D721Med (cell line): Measurements from ENCODE around the gene GPR108.
"Not testable (repeated sequence)": the region's sequence is repeated elsewhere in the genome, so short reads cannot be mapped to it uniquely, and the experiment has no call there.

Experiments
- DNase-seq: peaks from one replicate; pipeline ENCODE4 v3.0.0; 2011; ENCODE audit warnings: low spot score; ENCODE audit not compliant: insufficient read length
- FAIRE-seq: peaks from 2 replicates; lab custom pipeline; 2011; peaks lifted over from hg19 to GRCh38; lab: Jason Lieb, UNC
- TF ChIP-seq, protein P1 (sequence below): IDR thresholded peaks from 2 replicates; pipeline ENCODE4 v1.5.1; 2012; ENCODE audit warnings: mild to moderate bottlenecking, control low read depth; ENCODE audit not compliant: insufficient read depth; ENCODE audit errors: missing control alignments

The GPR108 gene

DNA sequence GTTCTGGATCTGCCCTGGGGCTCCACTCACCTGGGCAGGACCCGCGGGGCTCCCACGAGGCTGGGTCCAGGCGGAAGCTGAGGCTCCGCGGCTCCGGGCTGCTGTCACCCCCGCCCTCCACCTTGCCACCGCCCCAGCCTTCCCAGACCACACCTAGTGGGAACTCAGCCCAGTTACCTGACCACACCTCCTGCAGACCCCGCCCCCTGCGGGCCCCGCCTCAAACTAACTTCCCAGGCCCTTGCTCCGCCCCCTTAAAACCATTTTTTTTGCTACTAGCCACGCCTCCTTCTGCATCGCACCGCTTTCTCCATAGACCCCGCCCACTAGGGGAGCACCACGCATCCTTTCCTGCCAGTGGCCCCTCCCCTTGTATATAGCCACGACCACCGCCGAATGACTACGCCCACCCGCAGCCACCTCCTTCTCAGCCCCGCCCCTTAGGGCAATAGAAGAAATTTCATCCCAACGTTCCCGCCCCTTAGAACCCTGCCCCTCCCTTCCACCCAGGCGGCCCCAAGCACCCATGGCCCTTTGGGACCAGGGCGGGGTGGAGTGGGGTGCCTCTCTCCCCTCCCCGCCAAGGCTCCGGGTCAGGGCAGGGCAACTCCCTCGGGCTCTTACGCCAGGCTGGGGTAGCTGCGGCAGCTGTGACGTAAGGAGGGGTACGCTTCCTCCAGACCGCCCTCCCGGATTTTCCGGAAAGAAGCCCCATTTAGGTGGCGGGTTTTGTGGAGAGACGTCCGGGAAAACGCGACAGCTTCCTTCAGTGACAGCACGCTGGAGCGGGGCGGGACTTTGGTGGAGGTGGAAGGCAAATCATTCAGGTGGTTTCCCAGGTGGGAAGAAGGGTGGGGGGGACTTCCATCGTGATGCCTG lies 30.2 kb upstream of the GPR108 start, which contains the start of gene SH2D3A:
Gene SH2D3A (minus strand): TSS at position 79 of the 879 bp plus-strand sequence. CDS start 3,687 bp downstream, outside the sequence.
- TF ChIP-seq, protein P1, sequence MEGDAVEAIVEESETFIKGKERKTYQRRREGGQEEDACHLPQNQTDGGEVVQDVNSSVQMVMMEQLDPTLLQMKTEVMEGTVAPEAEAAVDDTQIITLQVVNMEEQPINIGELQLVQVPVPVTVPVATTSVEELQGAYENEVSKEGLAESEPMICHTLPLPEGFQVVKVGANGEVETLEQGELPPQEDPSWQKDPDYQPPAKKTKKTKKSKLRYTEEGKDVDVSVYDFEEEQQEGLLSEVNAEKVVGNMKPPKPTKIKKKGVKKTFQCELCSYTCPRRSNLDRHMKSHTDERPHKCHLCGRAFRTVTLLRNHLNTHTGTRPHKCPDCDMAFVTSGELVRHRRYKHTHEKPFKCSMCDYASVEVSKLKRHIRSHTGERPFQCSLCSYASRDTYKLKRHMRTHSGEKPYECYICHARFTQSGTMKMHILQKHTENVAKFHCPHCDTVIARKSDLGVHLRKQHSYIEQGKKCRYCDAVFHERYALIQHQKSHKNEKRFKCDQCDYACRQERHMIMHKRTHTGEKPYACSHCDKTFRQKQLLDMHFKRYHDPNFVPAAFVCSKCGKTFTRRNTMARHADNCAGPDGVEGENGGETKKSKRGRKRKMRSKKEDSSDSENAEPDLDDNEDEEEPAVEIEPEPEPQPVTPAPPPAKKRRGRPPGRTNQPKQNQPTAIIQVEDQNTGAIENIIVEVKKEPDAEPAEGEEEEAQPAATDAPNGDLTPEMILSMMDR = no peak
- FAIRE-seq = no peak
- no peak for DNase-seq

DNA sequence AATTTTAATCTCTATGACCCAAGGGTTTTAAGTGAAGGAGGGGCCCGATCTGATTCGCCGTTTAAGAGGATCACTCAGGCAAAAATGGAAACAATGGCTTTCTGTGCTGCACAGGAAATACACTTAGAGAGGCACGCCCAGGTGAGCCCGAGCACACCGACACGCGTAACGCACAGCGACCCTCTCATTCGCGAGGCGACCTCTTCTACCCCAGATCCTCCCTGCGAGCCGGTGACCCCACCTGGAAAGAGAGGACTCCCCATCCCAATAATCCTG lies 29.6 kb upstream of the GPR108 start:
- no peak for FAIRE-seq
- TF ChIP-seq, protein P1 = no peak
- no peak for DNase-seq

DNA sequence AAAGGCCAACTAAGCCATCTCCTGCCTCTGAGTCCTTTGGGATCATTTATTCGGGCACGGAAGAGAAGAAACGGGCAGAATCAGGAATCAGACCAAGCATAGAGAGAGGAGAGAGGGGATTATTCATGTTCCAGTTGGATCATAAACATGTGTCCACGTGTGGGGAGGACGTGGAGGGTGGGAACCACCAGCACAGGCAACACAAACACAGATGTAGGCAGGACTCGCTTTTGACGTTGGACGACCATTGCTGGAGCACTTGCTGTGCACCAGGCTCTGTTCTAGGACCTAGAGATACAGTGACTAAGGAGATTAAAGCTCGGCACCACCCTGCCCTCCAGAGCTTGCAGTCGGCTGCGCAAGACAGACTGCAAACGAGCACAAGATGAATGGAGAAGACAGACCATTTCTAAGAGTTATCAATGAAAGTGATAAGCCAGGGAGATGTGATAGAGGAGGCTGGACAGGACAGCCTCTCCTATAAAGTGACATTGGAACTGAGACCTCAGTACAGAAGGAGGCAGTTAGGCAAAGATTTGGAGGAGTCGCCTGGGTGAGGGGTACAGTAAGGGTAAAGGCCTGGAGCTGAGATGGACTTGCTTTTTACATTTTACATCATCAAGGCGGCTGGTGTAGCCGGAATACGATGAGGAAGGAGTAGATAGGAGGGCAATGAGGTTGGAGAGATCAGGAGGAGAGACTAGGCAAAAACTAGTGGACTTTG lies 29.1 kb upstream of the GPR108 start:
- FAIRE-seq = no peak
- DNase-seq = no peak

DNA sequence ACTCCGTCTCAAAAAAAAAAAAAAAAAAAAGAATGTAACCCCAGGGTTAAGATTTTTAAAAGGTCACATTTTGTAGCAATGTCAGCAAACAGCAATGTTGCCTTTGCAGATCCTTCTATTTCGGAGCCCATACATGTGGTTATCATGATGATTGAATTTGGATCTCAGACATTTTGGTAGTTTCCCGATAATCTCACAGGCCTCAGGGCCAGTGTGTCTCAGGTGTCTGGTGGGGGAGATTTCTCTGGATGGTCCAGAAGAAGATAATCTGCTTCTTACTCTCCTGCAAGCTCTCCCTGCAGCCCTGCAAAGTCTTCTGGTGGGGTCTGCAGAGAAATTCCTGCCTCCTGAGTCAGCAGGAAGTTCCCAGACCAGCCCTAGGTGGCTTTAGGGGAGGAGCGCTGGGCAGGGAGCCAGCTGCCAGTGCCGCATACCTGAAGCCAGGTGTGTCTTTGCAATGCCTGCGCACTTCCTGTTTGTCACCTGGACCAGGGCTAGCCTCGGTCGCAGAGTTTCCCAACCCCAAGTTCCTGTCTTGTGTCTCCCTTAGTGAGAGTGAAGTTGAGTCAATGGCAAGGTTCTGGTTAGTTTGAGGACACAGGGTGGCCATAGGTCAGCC lies 28.5 kb upstream of the GPR108 start:
- DNase-seq (no peak), FAIRE-seq (no peak)
- TF ChIP-seq, protein P1 = no peak

More for the DNA sequence above, 29.1 kb upstream of the GPR108 start:
- TF ChIP-seq, protein P1 = no peak

DNA sequence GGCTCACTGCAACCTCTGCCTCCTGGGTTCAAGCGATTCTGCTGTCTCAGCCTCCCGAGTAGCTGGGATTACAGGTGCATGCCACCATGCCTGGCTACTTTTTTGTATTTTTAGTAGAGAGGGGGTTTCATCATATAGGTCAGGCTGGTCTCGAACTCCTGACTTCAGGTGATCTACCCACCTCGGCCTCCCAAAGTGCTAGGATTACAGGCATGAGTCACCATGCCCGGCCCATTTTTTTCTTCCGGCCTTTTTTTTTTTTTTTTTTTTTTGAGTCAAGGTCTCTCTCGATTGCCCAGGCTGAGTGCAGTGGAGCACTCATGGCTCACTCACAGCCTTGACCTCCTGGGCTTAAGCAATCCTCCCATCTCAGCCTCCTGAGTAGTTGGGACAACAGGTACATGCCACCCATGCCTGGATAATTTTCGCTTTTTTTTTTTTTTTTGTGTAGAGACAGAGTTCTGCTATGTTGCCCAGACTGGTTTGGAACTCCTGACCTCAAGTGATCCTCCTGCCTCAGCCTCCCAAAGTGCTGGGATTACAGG lies 24.9 kb upstream of the GPR108 start:
- DNase-seq, FAIRE-seq: not testable (repeated sequence)

DNA sequence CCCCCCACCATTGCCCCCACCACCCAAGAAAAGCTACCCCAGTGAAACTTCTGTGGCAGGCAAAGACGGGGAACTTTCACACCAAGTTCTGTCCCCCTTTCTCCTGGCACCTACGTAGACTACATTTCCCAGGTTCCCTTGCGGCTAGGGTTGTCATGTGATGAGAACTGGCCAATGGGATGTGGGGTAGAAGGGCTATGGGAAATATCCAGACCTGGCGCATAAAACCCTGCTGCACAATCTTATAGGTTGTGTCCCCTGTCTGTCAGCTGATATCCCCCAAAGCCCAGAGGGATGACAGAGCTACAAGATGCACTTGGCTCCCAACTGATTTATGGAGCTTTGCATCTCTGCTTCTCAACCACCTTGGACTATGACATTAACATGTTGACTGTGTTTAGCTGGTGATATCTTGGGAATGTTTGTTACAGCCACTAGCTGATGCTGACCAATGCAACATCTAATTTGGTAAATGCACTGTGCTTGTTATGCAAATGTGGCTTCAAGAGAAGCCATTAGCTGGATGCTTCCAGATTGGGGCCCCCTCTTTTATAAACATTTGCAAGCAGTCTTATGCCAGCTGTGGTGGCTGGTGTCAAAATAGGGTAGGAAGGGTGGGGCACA lies 23.8 kb upstream of the GPR108 start:
- FAIRE-seq = no peak
- TF ChIP-seq, protein P1 = no peak
- no peak for DNase-seq

DNA sequence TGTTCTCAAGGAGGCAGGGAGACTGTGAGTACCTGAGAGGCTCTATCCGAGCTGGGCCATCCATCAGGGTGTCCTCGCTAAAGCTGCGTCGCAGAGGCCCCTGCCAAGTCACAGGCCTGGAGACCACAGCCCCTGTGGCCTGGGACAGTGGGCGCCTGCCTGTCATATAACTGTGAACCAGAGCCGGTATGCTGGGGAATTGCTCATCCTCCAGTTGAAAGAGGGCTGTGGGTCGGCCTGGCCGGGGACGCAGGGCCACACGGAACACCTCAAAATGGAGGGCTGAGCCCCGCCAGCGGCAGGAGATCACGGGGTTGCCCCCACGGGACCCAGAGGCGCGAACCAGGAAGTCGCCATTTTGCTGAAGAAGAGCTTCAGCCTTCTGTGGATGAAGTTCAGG lies 23.2 kb upstream of the GPR108 start:
- no peak for FAIRE-seq
- no peak for DNase-seq
- TF ChIP-seq, protein P1 = no peak
